Neural cell (in vitro differentiated cells): Measurements from ENCODE around the gene RNF123.

Experiments
- CTCF ChIP-seq: fragments of 450-650 bp; IDR thresholded peaks from 2 replicates; pipeline ENCODE4 v1.5.1; 2014; ENCODE audit warnings: antibody characterized with exemption, mild to moderate bottlenecking, moderate library complexity; ENCODE audit not compliant: poor library complexity, severe bottlenecking
- EP300 ChIP-seq: fragments of 450-650 bp; conservative IDR thresholded peaks from 2 replicates; pipeline ENCODE4 v1.6.1; 2014; ENCODE audit warnings: antibody characterized with exemption, mild to moderate bottlenecking, moderate library complexity; ENCODE audit not compliant: poor library complexity, severe bottlenecking
- EZH2 ChIP-seq: fragments of 200-600, 300-800 bp; shearing (Covaris generic), sonication (generic); IDR thresholded peaks from 2 replicates; pipeline ENCODE4 v1.6.1; 2014; ENCODE audit warnings: antibody characterized with exemption, low read length, borderline replicate concordance, mild to moderate bottlenecking; ENCODE audit not compliant: insufficient read depth, poor library complexity, severe bottlenecking
- MXI1 ChIP-seq: fragments of 450-650 bp; conservative IDR thresholded peaks from 2 replicates; pipeline ENCODE4 v1.6.1; 2014; ENCODE audit warnings: antibody characterized with exemption, mild to moderate bottlenecking; ENCODE audit not compliant: poor library complexity, severe bottlenecking
- POLR2AphosphoS5 ChIP-seq: IDR thresholded peaks from 2 replicates; pipeline ENCODE4 v1.6.1; 2012
- RAD21 ChIP-seq: fragments of 450-650 bp; conservative IDR thresholded peaks from 2 replicates; pipeline ENCODE4 v1.6.1; 2014; ENCODE audit warnings: antibody characterized with exemption, mild to moderate bottlenecking, moderate library complexity
- REST ChIP-seq: IDR thresholded peaks from 2 replicates; pipeline ENCODE4 v1.6.1; 2012; ENCODE audit warnings: borderline replicate concordance
- SMC3 ChIP-seq: fragments of 450-650 bp; conservative IDR thresholded peaks from 2 replicates; pipeline ENCODE4 v1.6.1; 2014; ENCODE audit warnings: antibody characterized with exemption, mild to moderate bottlenecking, moderate library complexity; ENCODE audit not compliant: poor library complexity
- TAF1 ChIP-seq: IDR thresholded peaks from 2 replicates; pipeline ENCODE4 v1.6.1; 2012; ENCODE audit warnings: low read depth

GRCh38 chr3:49715611-49716121 is 26.3 kb downstream of the RNF123 start:
- no peak for TF ChIP-seq EZH2
- no peak for TF ChIP-seq EP300
- TF ChIP-seq MXI1, result no peak
- no peak for TF ChIP-seq SMC3
- TF ChIP-seq POLR2AphosphoS5, result no peak
- no peak for TF ChIP-seq TAF1
- no peak for TF ChIP-seq CTCF
- TF ChIP-seq REST, result no peak
- TF ChIP-seq RAD21, result no peak
